Brain microvascular endothelial cell (primary cell): Measurements from ENCODE around the gene FGF8.
A peak's percentile ranks its signal among the peaks of the same experiment; 100 is the strongest.

Source experiments
- DNase-seq: peaks from one replicate; pipeline ENCODE4 v3.0.0-alpha.2; 2020
- H3K27ac ChIP-seq: fragments of 250-450 bp; sonication (Bioruptor Pico); 2 replicates; pipeline ENCODE4 v1.5.1; 2020; ENCODE audit warnings: mild to moderate bottlenecking, moderate library complexity
- H3K27me3 ChIP-seq: fragments of 250-450 bp; sonication (Bioruptor Pico); replicated peaks from 2 replicates; pipeline ENCODE4 v1.5.1; 2020; ENCODE audit warnings: mild to moderate bottlenecking
- H3K36me3 ChIP-seq: fragments of 250-450 bp; sonication (Bioruptor Pico); replicated peaks from 2 replicates; pipeline ENCODE4 v1.5.1; 2020; ENCODE audit warnings: mild to moderate bottlenecking
- H3K4me3 ChIP-seq: 2 replicates; pipeline ENCODE4 v1.5.1; 2011; ENCODE audit warnings: low read depth, mild to moderate bottlenecking, control low read depth, low read length, moderate library complexity
- CTCF ChIP-seq: IDR thresholded peaks from 2 replicates; pipeline ENCODE4 v1.5.1; 2011; ENCODE audit warnings: low read depth, mild to moderate bottlenecking, moderate library complexity, low read length, control low read depth, inconsistent platforms; ENCODE audit errors: missing control alignments
- in situ Hi-C: cut with HindIII; loops from 2 replicates; pipeline ENCODE4 v1.10.0; 2017; ENCODE audit warnings: low sequenced_read_pairs, low pct_ligation_motif_present

Gene FGF8

GRCh38 chr10:101775273-101776160 is at the start of gene FGF8:
FGF8 (minus strand) TSS chr10:101776114; CDS start chr10:101775900, 214 bp downstream.
- DNase-seq, result no peak
- Histone ChIP-seq H3K27ac (no peak within 1 kb of the TSS), H3K36me3 (no peaks in the 10 kb centered on the region), H3K27me3 (peaks cover 56% of the 10 kb centered on the region), H3K4me3 (no peak within 1 kb of the TSS)
- TF ChIP-seq CTCF, result no peak
- in situ Hi-C loops, result no loop called here

GRCh38 chr10:101824736-101825135 is 48.8 kb upstream of the FGF8 start:
- DNase-seq, result no peak
- Histone ChIP-seq H3K27ac (no peak overlapping the region), H3K27me3 (no peaks in the 10 kb centered on the region), H3K36me3 (no peaks in the 10 kb centered on the region), H3K4me3 (no peak overlapping the region)
- in situ Hi-C loops, result no loop called here
- no peak for TF ChIP-seq CTCF

GRCh38 chr10:101818872-101819633 is 43.1 kb upstream of the FGF8 start:
- DNase-seq, result no peak
- H3K36me3 ChIP-seq, result peaks cover 6% of the 10 kb centered on the region
- in situ Hi-C loops, result no loop called here
- H3K4me3 ChIP-seq, result peak overlapping the region; percentile 98
- H3K27me3 ChIP-seq, result no peaks in the 10 kb centered on the region
- no peak for TF ChIP-seq CTCF
- peak overlapping the region; percentile 4 for H3K27ac ChIP-seq

- no peak for TF ChIP-seq CTCF
- in situ Hi-C loops, result no loop called here
- Histone ChIP-seq H3K27me3 (no peaks in the 10 kb centered on the region), H3K36me3 (peaks cover 6% of the 10 kb centered on the region), H3K27ac (peak within 1 kb of the TSS; percentile 93), H3K4me3 (peak within 1 kb of the TSS; percentile 98)
- DNase-seq, result peak; percentile 99
These were observed 42.4 kb upstream of the FGF8 start, which contains the start of gene OGA for GRCh38 chr10:101818119-101818871. OGA (minus strand) TSS chr10:101818444; CDS start chr10:101818022, 422 bp downstream.

- Histone ChIP-seq H3K36me3 (peaks cover 7% of the 10 kb centered on the region), H3K27me3 (no peaks in the 10 kb centered on the region), H3K4me3 (peak overlapping the region; percentile 98), H3K27ac (peak overlapping the region; percentile 93)
- TF ChIP-seq CTCF, result no peak
- in situ Hi-C loops, result no loop called here
- DNase-seq, result peak; percentile 92
These were observed 41.6 kb upstream of the FGF8 start for GRCh38 chr10:101817337-101818118.
